Thoracic aorta (tissue), 2 donors: ENCODE data around the gene TFEC. TPM values are rescaled to one million over a fixed set of nuclear protein-coding genes. Genes with fewer than 3 reads are reported as not detected.
"Not testable (repeated sequence)": the region's sequence is repeated elsewhere in the genome, so short reads cannot be mapped to it uniquely, and the experiment has no call there.

Experiments used
- ATAC-seq: fragments of 150-250 bp; one replicate; pipeline ENCODE4 v1.8.0; 2017; ENCODE audit warnings: low read depth; ENCODE audit not compliant: insufficient number of reproducible peaks, low FRiP score
- DNase-seq: peaks from one replicate; pipeline ENCODE4 v3.0.0-alpha.2; 2020; ENCODE audit warnings: low spot score
- H3K27ac ChIP-seq, 2 donors: fragments of 200-600 bp; sonication (generic); 1 replicate in 1 of 2; 2 replicates in 1 of 2; pipeline ENCODE4 v1.5.1; 2016; ENCODE audit warnings: mild to moderate bottlenecking in 2 of 2, moderate library complexity in 2 of 2
- H3K27me3 ChIP-seq: fragments of 200-600 bp; sonication (generic); replicated peaks from 2 replicates; pipeline ENCODE4 v1.6.0; 2016; ENCODE audit warnings: mild to moderate bottlenecking; ENCODE audit not compliant: insufficient read depth
- H3K36me3 ChIP-seq: fragments of 200-600 bp; sonication (generic); one replicate; pipeline ENCODE4 v1.5.1; 2016
- H3K4me1 ChIP-seq, 2 donors: fragments of 200-600 bp; sonication (generic); 1 replicate in 1 of 2; 2 replicates in 1 of 2; pipeline versions ENCODE4 v1.5.1 to v1.6.0; 2016; ENCODE audit warnings: low read depth in 2 of 2, mild to moderate bottlenecking in 1 of 2; ENCODE audit not compliant: control insufficient read depth in 1 of 2
- H3K4me3 ChIP-seq: fragments of 200-600 bp; sonication (generic); 2 replicates; pipeline ENCODE4 v1.5.1; 2016; ENCODE audit warnings: mild to moderate bottlenecking
- H3K9me3 ChIP-seq: fragments of 200-600 bp; sonication (generic); 2 replicates; pipeline ENCODE4 v1.5.1; 2016
- total RNA-seq, 2 donors: library from RNA; depleted of rRNA; stranded (reverse); fragments of >200 nt; gene quantifications; one replicate each; pipeline versions ENCODE4 v1.1.0 to v1.2.3, GENCODE V29; 2016
- TF ChIP-seq, protein P1 (sequence below): fragments of 200-600 bp; sonication (generic); IDR thresholded peaks from one replicate; pipeline ENCODE4 v1.5.1; 2019; ENCODE audit warnings: antibody characterized with exemption

TFEC gene
- total RNA-seq, 2 donors from 2014 or later: 8.4 to 8.5 TPM

DNA sequence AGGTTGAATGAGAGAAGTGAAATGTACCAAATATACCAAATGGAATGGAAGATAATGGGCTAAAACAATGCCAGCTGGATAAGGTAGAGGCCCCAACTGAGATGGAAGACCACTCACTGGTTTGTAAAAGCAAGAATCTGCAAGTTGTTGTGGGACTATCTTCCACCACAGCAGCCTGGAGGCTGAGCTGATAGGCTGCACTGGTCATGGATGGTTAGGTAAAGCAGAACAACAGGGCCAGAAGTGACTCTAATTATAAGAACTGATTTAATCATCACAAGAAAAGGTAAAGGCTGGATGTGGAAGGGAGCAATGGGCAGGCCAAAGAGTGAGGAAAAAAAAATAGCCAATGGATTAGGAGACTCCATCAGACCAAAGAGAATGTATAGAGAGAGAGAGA, 11.8 kb downstream of the TFEC start:
- Histone ChIP-seq H3K4me3 (no peak overlapping the region), H3K9me3 (no peaks in the 10 kb centered on the region), H3K4me1 (no peaks in the 10 kb centered on the region), H3K27ac (no peak overlapping the region), H3K27me3 (no peaks in the 10 kb centered on the region), H3K36me3 (no peaks in the 10 kb centered on the region)
- DNase-seq: no peak
- ATAC-seq: no peak
- TF ChIP-seq, protein P1, sequence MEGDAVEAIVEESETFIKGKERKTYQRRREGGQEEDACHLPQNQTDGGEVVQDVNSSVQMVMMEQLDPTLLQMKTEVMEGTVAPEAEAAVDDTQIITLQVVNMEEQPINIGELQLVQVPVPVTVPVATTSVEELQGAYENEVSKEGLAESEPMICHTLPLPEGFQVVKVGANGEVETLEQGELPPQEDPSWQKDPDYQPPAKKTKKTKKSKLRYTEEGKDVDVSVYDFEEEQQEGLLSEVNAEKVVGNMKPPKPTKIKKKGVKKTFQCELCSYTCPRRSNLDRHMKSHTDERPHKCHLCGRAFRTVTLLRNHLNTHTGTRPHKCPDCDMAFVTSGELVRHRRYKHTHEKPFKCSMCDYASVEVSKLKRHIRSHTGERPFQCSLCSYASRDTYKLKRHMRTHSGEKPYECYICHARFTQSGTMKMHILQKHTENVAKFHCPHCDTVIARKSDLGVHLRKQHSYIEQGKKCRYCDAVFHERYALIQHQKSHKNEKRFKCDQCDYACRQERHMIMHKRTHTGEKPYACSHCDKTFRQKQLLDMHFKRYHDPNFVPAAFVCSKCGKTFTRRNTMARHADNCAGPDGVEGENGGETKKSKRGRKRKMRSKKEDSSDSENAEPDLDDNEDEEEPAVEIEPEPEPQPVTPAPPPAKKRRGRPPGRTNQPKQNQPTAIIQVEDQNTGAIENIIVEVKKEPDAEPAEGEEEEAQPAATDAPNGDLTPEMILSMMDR: no peak

DNA sequence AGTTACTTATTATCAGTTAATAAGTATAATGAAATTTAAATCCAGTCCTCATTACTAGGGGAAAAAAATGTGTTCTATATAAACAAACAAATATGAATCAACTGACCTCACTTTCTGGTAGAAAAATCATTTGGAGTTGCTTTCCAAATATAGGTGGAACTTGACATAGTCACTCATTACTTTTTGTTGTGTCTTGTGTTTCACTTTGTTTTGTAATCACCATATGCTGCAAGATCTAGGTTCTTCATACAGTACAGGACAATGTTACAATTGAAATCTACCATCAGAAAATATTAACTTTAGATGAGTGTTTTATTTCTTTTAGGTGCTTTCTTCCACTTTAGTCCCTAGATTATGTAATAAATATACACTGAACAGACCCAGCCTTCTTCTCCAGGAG, 16.9 kb downstream of the TFEC start:
- no peak overlapping the region for H3K27ac ChIP-seq
- DNase-seq (no peak), ATAC-seq (no peak)
- no peaks in the 10 kb centered on the region for H3K36me3 ChIP-seq
- H3K4me3 ChIP-seq: no peak overlapping the region
- no peaks in the 10 kb centered on the region for H3K4me1 ChIP-seq
- H3K27me3 ChIP-seq: no peaks in the 10 kb centered on the region
- TF ChIP-seq, protein P1: no peak
- H3K9me3 ChIP-seq: no peaks in the 10 kb centered on the region

DNA sequence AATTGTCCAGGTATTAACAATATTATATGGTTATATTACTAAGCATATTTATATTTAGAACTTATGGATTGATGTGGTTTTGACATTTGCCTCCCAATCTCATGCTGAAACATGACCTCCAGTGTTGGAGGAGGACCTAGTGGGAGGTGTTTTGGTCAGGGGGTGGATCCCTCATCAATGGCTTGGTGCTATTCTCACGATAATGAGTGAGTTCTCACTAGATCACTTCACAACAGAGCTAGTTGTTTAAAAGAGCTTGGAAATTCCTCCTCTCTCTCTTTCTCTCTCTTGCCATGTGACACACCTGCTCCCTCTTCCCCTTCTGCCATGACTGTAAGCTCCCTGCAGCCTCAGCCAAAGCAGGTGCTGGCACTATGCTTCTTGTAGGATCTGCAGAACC, 19.0 kb downstream of the TFEC start:
- TF ChIP-seq, protein P1: no peak
- no peak overlapping the region for H3K27ac ChIP-seq
- no peaks in the 10 kb centered on the region for H3K4me1 ChIP-seq
- no peaks in the 10 kb centered on the region for H3K36me3 ChIP-seq
- ATAC-seq: no peak
- DNase-seq: no peak
- no peaks in the 10 kb centered on the region for H3K27me3 ChIP-seq
- no peak overlapping the region for H3K4me3 ChIP-seq
- no peaks in the 10 kb centered on the region for H3K9me3 ChIP-seq

DNA sequence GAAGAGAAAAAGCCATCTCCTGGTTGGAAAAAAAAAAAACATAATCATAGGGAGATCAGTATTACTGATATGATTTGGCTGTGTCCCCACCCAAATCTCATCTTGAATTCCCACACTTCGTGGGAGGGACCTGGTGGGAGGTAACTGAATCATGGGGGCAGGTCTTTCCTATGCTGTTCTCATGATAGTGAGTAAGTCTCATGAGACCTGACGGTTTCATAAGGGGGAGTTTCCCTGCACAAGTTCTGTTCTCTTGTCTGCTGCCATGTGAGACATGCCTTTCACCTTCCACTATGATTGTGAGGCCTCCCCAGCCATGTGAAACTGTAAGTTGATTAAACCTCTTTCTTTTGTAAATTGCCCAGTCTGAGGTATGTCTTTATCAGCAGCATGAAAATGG, 25.8 kb downstream of the TFEC start:
- H3K27me3 ChIP-seq, H3K4me1 ChIP-seq, DNase-seq, H3K27ac ChIP-seq, H3K4me3 ChIP-seq, H3K36me3 ChIP-seq, H3K9me3 ChIP-seq, ATAC-seq: not testable (repeated sequence)

DNA sequence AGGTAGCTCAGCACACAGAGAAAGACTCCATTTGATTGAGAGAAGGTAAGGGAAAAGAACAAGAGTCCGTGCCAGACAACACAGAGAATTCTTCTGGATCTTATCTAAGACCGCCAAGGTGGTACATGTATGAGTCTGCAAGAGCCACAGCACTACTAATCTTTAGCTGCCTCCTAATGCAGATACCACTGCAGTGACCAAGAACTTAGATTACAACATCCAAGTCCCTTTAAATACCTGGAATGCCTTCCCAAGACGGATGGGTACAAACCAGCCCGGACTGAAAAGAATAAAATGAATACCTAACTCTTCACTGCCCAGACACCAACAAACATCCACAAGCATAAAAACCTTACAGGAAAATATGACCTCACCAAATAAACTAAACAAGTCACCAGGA, 33.3 kb downstream of the TFEC start:
- ATAC-seq (no peak), DNase-seq (no peak)
- no peaks in the 10 kb centered on the region for H3K4me1 ChIP-seq
- TF ChIP-seq, protein P1: no peak
- no peaks in the 10 kb centered on the region for H3K36me3 ChIP-seq
- H3K9me3 ChIP-seq: no peaks in the 10 kb centered on the region
- no peak overlapping the region for H3K4me3 ChIP-seq
- H3K27me3 ChIP-seq: no peaks in the 10 kb centered on the region
- no peak overlapping the region for H3K27ac ChIP-seq

DNA sequence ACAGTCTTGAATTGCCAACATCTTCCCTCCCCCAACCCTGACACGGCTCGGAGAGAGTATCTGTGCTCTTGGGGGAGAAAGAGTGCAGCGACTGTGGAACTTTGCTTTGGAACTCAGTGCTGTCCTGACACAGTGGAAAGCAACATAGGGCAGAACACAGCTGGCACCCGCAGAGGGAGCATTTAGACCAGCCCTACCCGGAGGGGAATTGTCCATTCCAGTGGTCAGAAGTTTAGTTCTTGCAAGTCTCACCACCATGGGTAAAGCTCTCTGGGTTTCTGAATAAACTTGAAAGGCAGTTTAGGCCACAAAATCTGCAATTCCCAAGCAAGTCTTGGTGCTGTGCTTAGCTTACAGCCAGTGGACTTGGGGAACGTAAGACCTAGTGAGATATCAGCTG, 34.9 kb downstream of the TFEC start:
- Histone ChIP-seq H3K4me3 (no peak overlapping the region), H3K9me3 (no peaks in the 10 kb centered on the region), H3K27ac (no peak overlapping the region), H3K27me3 (no peaks in the 10 kb centered on the region), H3K4me1 (no peaks in the 10 kb centered on the region), H3K36me3 (no peaks in the 10 kb centered on the region)
- TF ChIP-seq, protein P1: no peak
- DNase-seq (no peak), ATAC-seq (no peak)
